Measurements from ENCODE around the gene ZFAND3.

The ZFAND3 gene

DNA sequence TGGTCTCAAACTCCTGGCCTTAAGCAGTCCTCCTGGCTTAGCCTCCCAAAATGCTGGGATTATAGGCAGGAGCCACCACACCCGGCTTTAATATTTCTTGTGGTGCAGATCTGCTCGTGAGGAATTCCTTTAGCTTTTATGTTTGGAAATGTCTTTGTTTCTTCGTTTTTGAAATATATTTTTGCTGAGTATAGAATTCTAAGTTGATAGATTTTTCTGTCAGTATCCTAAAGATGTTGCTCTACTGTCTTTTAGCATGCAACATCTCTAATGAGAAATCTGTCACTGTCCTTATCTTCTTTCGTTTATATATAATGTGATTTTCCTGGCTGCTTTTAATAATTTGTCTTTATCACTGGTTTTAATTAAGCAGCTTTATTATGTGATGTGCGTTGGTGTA is 75.1 kb downstream of the ZFAND3 start:
- no peak for DNase-seq (ENCODE audit: low spot score)

DNA sequence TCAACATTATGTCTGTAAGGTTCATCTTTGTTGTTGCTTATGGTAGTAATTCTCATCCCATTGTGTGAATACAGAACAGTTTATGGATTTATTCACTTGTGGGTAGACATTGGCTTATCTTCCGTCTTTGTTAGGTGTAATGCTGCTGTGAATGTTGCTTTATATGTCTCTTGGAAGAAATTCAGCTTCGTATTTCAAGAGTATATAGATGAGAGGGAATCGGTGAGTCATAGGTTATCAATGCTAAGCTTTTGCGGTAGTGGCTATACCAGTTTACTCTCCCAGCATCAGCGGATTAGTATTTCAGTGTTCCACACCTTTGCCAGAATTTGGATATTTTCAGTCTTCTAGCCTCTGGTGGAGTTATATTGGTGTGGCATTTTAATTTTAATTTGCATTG is 77.8 kb downstream of the ZFAND3 start:
- DNase-seq (ENCODE audit: low spot score): no peak

DNA sequence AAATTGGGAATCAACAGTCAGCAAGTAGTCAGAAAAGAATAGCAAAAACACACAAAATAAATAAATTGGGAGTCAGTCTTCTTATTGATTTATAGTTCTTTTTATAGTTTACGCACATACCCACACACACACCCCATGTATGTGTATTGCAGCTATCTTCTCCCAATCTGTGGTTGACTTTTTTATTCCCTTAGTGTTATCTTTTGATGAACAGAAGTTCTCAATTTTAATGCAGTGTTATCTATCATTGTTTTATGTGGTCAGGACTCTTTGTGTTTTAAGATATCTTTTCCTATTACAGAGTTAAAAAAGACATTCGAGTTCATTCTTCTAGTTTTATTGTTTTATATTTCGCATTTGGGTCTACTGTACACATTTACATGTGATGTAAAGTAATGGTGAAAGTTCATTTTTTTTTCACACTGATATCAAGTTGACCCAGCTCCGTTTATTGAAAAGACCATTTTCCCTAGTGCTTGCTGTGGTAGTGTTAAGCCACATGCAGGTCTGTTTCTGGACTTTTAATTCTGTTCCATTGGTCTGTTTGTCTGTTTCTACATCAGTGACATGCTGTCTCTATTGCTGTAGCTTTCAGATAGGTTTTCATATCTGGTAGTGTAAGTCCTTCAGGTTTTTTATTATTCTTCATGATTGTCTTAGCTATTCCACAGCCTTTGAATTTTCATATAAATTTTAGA is 78.4 kb downstream of the ZFAND3 start:
- DNase-seq (ENCODE audit: low spot score): no peak

DNA sequence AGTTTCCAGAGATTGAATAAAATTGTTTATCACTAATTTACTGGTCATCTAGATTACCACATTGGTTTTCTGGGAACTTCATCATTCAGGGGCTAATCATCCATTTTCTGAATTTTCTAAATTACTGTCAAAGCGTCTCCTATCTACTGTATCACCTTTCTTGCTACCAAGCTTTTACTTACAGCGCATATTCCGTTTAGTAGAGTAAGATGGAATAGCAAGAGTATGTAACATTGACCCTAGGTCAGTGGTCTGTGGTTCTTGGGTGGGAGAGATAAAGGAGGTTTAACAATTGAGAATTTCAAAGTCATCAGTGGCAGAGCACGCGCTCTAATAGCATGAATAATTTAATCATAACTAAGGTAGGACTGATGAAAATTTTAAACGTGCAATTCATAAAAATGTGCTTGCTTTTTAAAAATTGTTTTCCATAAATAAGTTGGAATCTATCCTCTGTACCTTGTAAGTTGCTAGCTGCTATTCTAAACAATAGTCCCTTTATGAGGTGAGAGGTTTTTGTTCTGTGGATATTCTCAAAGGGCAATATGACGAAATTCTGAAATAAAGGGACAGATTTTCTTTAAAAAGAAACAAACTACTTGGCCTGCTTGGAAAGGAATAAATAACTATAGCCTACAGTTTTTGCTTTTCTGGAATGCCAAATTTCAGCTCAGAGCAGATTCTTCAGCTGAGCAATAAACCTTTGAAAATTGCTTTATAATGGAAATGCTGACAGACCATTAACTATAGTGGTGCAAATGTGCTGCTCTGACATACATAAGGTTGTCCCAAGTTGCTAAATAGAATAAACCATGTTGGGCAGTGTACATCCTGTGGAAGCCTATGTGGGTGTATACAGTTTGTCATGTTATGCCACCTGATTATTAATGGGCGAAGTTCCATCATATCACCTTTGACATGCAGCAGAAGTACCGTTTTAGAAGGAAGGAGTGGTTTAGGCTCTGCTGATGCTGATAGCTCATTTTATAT is 84.1 kb downstream of the ZFAND3 start:
- no peak for DNase-seq (ENCODE audit: low spot score)

DNA sequence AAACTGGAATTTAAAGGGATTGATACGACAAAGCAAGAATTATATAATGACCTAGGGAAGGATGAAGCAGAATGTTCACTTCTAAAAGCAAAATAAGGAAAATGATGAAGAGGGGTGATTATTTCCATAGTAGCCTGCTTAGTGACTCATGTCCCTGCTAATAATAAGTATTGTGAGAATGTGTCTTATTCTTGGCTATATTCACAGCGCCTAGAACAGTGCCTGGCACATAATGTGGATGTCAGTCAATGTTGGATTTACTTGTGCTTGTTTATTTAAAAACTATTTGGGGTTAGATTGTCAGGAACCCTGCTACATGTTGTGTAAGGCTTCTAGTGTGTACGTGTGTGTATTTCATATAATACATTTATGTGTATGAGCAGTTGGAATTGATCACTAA is 85.1 kb downstream of the ZFAND3 start:
- DNase-seq (ENCODE audit: low spot score): no peak

DNA sequence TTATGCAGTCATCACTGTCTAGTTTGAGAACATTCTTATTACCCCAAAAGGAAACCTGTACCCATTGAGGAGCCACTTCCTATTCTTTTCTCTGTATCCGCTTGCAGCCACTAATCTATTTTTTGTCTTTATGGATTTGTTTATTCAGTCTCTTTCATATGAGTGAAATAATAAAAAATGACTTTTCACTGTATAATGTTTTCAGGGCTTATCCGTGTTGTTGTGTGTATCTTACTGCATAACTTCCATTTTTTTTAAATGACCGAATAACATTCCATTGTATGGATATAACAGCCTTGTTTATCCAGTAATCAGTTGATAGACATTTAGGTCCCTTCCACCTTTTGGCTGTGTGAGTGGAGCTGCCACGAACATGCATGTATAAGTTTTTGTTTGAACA is 86.6 kb downstream of the ZFAND3 start:
- DNase-seq (ENCODE audit: low spot score): no peak

DNA sequence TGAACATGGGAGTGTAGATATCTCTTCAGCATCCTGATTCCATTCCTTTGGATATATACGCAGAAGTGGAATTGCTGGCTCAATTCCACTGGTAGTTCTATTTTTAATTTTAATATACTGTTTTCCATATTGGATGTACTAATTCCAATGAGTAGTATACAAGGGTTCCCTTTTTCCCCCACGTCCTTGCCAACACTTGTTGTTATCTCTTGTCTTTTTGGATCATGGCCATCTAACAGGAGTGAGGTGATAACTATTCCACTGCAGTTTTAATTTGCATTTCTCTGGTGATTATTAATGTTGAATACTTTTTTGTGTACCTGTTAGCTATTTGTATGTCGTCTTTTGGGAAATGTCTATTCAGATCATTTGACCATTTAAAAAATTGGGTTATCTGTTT is 91.5 kb downstream of the ZFAND3 start:
- DNase-seq (ENCODE audit: low spot score): no peak

DNA sequence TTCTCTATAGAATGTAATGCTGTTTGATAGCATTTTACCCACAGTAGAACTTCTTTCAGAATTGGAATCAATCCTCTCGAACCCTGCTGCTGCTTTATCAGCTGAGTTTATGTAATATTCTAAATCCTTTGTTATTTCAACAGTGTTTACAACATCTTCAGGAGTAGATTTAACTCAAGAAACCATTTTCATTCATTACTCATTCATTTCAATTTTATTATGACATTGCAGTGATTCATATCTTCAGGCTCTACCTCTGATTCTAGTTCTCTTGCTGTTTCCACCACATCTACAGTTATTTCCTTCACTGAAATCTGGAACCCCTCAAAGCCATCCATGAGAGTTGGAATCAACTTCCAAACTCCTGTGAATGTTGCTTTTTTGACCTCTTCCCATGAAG is 93.7 kb downstream of the ZFAND3 start:
- DNase-seq (ENCODE audit: low spot score): no peak

DNA sequence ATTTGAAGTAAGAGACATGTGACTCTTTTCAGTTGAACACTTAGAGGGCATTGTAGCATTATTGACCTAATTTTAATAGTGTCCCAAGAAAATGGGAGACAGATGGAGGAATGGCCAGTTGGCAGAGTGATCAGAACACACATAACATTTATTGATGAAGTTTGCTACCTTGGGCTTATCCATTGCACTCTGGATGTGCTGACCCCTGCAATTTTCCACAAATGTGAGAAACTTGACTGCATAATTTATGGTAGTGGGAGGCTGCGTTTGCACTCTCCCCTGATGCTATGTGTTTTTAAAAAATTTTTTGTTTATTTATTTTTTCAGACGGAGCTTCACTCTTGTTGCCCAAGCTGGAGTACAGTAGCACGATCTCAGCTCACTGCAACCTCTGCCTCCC is 95.9 kb downstream of the ZFAND3 start:
- DNase-seq (ENCODE audit: low spot score): no peak

DNA sequence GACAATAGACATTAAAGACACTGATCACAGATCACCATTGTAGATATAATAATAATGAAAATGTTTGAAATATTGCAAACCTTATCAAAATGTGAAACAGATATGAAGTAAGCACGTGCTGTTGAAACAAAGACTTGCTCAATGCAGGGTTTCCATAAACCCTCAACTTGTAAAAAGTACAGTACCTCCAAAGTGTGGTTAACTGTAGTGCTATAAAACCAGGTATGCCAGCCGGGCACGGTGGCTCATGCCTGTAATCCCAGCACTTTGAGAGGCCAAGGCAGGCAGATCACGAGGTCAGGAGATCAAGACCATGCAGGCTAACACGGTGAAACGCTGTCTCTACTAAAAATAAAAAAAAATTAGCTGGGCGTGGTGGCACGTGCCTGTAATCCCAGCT is 96.6 kb downstream of the ZFAND3 start:
- DNase-seq (ENCODE audit: low spot score): no peak

DNA sequence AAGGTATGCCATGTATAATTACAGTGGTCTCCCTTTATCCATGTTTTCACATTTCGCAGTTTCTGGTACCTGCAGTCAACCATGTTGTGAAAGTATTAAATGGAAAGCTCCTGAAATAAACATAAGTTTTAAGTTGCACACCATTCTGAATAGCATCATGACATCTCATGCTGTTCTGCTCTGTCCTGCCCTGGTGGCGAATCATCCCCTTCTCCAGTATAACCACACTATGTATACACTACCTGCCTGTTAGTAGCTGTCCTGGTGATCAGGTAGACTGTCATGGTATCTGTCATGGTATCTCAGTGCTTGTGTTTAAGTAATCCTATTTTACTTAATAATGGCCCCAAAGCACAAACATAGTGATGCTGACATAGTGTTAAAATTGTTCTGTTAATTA is 97.1 kb downstream of the ZFAND3 start:
- no peak for DNase-seq (ENCODE audit: low spot score)

DNA sequence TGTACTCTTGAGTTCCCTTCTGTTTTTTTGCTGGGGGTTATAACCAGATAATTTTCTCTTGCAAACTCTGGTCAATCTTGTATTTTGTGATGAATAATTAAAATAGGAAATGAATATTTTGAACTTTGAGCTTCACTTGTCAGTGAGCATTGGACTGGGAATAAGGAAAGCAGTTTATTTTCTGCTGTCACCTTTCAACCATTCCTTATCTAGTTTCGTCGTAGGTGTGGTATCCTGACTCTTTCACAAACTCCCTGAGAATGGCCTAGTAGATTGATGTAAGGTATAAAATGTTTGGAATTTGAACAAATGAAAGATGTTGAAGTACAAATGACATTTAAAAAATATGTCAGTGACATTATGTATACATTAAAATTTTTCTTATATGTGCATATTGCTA is 98.0 kb downstream of the ZFAND3 start:
- no peak for DNase-seq (ENCODE audit: low spot score)

DNA sequence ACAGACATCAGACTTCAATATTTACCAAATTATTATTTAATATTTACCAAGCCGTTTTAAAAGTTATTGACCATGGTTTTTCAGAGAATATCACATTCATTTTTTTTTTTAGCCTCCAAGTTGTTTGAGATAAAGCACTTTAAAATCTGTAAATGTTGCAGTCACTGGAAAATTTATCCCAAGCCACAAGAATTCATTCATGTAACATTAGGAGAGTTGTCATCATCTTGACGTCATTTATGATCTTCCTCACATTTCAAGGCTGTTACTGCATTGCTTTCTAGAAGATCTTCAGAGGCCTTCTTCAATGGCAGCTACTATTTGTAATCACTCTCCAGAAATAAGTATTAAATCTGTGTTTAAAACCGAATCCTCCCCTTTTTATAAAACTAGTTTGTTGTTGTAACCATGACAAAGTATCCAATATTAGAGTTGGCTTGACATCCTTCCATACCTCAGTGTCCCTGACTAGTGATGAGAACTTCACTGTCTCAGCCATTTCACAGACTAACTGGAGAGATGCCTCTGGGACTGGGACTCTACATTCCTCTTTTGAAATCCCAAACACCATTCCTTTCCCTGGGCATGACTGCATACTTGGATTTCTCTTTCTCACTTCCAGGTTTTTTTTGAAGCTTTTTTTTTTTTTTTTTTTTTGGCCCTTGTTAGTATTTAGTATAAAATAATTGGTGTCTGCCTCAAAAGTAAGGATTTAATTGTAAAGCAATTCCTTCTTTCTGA is 100.1 kb downstream of the ZFAND3 start:
- no peak for DNase-seq (ENCODE audit: low spot score)

DNA sequence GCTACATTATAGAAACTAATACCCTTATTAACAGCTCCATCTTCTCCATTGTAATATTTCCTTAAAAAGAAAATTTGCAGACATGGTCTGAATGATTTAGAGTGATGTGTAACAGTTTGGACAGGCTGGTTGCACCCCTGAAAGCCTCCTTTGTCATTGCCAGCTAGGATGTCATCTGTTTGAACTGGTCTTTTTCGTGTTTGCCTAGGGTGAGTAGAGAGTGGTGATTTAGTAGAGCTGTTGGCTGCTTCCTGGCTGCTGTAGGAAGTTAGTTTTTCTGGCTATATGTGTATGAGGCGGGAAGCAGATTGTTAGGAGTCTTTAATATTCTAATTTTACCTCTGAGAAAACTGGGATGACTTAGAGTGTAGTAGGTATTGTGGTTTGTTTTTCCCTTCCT is 101.1 kb downstream of the ZFAND3 start:
- no peak for DNase-seq (ENCODE audit: low spot score)

DNA sequence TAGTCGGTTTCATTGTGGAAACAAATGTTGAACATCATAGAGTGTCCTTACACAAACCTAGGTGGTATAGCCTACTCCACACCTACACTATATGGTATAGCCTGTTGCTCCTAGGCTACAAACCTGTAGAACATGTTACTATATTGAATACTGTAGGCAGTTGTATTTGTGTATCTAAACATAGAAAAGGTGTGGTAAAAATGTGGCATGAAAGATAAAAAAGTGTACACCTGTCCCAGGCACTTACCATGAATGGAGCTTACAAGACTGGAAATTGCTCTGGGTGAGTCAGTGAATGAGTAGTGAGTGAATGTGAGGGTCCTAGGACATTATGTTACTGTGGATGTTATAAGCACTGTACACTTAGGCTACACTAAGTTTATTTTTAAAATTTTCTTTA is 103.0 kb downstream of the ZFAND3 start:
- no peak for DNase-seq (ENCODE audit: low spot score)

DNA sequence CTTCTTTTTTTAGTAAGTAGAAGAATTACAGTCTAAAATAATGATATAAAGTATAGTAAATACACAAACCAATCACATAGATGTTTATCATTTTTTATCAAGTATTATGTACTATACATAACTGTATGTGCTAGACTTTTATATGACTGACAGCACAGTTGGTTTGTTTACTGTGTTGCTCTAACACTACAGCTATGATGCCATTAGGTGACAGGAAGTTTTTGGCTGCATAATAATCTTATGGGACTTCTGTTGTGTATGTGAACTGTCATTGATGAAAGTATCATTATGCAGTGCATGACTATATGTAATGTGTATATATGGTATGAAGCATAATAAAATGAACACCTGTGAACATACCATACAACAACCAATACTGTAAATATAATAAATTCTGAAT is 104.0 kb downstream of the ZFAND3 start:
- DNase-seq (ENCODE audit: low spot score): no peak

DNA sequence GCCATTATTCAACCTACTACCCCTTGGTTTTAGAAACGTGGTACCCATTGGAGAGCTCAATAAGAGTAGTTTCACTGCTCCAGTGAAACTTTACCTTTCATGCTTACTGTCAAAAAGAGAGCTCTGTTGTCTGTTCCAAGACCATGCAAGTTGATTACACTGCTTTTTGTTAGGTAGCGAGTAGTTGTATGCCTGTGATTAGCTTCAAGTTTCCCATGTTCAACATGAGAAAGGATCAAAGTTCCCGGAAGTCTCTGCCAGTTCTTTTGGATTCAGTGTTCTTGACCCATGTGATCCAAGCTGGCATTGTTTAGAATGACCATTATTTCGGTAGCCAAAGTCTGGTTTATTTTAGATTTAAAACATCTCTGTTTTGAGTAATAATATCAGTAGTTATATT is 107.1 kb downstream of the ZFAND3 start:
- DNase-seq (ENCODE audit: low spot score): no peak

DNA sequence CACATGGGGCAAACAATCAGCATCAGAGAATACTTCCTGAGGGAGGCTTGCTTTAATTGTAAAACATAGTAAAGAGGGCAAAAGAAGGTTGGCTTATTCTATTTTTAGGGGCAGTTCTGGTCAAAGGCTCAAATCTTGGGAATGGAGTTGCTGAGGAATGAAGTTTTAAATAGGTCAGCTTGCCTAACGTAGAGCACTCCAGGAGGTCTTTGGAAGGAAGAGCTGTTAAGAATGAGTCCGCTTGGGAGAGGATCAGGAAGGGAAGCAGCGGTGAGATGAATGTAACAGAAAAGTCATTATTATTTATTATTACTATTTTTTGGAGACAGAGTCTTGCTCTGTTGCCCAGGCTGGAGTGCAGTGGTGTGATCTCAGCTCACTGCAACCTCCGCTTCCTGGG is 108.7 kb downstream of the ZFAND3 start:
- DNase-seq (ENCODE audit: low spot score): no peak

DNA sequence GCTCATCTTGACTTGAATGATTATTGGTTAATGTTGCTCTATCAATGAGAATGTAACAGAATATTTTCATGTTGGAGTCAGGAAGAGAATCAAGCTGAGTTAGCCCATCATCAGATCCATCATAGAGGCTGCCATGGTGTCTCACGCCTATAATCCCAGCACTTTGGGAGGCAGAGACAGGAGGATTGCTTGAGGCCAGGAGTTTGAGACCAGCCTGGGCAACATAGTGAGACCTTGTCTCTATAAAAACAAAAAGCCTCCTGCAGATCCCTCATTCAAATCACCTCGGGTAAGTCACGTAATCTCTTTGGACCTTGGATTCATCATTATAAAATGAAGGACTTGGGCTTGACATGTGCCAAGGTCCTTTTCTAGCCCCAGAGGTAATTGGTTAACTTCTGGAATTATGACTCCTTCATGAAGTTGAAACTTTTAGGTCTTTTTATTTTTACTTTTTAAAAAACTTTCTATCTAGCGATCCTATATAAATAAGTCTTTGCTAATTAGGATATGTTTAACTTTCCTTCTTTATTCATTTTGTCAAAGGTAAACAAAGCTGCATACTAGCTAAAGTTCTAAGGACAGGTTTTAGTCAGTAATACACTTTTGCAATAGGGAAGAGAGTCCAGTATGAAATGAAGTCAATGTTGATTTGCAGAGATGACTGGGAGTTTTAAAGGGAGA is 110.9 kb downstream of the ZFAND3 start:
- DNase-seq (ENCODE audit: low spot score): no peak

DNA sequence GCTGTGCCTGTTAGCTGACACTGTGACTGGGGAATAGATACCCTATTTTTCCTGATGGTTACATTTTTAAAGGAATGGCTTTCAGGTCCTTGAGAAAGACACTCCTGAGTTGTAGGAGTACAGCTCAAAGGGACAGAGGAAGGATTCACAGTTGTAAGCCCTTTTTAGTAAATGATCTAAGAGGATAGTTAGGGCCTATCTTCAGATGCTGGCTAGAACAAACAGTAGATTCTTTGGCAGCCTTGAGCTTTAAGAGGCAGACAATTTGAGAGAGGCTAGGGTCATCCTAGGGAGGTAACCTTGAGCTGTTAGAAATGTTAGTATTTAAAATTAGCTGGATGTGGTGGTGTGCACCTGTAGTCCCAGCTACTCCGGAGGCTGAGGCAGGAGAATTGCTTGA is 111.5 kb downstream of the ZFAND3 start:
- DNase-seq (ENCODE audit: low spot score): no peak

DNA sequence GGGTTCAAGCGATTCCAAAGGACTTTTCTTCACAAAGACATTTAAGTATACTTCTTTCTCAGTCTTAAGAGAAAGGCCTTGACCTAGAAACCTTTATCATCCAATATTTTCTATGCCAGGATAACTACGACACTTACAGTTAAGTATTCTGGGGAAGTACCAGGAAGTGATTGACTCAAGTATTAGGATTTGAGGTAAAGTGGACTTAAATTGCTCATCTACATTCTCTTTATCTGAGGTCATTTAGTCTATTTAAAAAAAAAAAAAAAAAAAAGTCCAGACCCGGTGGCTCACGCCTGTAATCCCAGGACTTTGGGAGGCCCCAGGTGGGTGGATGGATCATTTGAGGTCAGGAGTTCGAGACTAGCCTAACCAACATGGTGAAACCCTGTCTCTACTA is 114.7 kb downstream of the ZFAND3 start:
- no peak for DNase-seq (ENCODE audit: low spot score)

DNA sequence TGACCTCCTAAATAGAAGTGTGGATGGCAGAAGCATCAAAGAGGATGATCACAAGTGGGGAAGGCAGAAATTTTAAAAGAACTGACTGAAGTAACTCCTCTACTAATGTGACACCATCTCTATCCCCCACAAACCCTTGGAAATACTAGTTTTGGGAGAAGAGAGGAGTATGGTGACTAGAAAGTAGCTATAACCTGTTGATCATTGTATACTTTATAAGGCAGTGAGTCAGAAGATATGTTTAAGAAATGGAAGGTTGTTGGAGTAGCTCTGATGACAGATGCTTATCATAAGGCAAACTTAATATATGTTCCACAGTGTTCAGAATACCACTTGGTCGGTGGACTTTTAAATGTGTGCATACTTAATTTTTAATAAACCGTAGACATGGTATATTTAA is 116.6 kb downstream of the ZFAND3 start:
- DNase-seq (ENCODE audit: low spot score): no peak
